Measurements from ENCODE around the gene POLR3C.

The POLR3C gene

GRCh38 chr1:145877923-145878486 lies 54.0 kb downstream of the POLR3C start:
- Mint-ChIP-seq H3K36me3 (no peaks in the 10 kb centered on the region), H3K27ac (no peak overlapping the region), H3K27me3 (no peaks in the 10 kb centered on the region), H3K9me3 (ENCODE audit: low read depth) (no peaks in the 10 kb centered on the region), H3K4me1 (ENCODE audit: low read depth) (peaks cover under 1% of the 10 kb centered on the region), H3K4me3 (no peak overlapping the region)

GRCh38 chr1:145878724-145879123 lies 54.7 kb downstream of the POLR3C start:
- Mint-ChIP-seq H3K36me3 (no peaks in the 10 kb centered on the region), H3K27ac (no peak overlapping the region), H3K4me1 (ENCODE audit: low read depth) (no peaks in the 10 kb centered on the region), H3K27me3 (peaks cover under 1% of the 10 kb centered on the region), H3K4me3 (no peak overlapping the region), H3K9me3 (ENCODE audit: low read depth) (no peaks in the 10 kb centered on the region)

GRCh38 chr1:145879775-145880174 lies 55.8 kb downstream of the POLR3C start:
- H3K4me1 Mint-ChIP-seq (ENCODE audit: low read depth): peaks cover 3% of the 10 kb centered on the region
- peaks cover 7% of the 10 kb centered on the region for H3K27me3 Mint-ChIP-seq
- no peak overlapping the region for H3K27ac Mint-ChIP-seq
- no peaks in the 10 kb centered on the region for H3K9me3 Mint-ChIP-seq (ENCODE audit: low read depth)
- no peak overlapping the region for H3K4me3 Mint-ChIP-seq
- no peaks in the 10 kb centered on the region for H3K36me3 Mint-ChIP-seq

GRCh38 chr1:145884675-145885074 lies 60.7 kb downstream of the POLR3C start:
- Mint-ChIP-seq H3K4me1 (ENCODE audit: low read depth) (peaks cover 15% of the 10 kb centered on the region), H3K27ac (no peak overlapping the region), H3K9me3 (ENCODE audit: low read depth) (no peaks in the 10 kb centered on the region), H3K36me3 (no peaks in the 10 kb centered on the region), H3K4me3 (peak overlapping the region; percentile 85), H3K27me3 (peaks cover 7% of the 10 kb centered on the region)

GRCh38 chr1:145885738-145886287 lies 61.8 kb downstream of the POLR3C start, which contains the start of gene ANKRD35:
TSS of gene ANKRD35 (minus strand) at chr1:145885866. CDS start at chr1:145885758, 108 bp downstream.
- Mint-ChIP-seq H3K27ac (no peak within 1 kb of the TSS), H3K27me3 (peaks cover 7% of the 10 kb centered on the region)

GRCh38 chr1:145886390-145886789 lies 62.4 kb downstream of the POLR3C start:
- Mint-ChIP-seq H3K36me3 (no peaks in the 10 kb centered on the region), H3K27me3 (peaks cover 7% of the 10 kb centered on the region), H3K9me3 (ENCODE audit: low read depth) (no peaks in the 10 kb centered on the region), H3K4me1 (ENCODE audit: low read depth) (peaks cover 15% of the 10 kb centered on the region), H3K4me3 (peak overlapping the region; percentile 85), H3K27ac (no peak overlapping the region)

More at GRCh38 chr1:145885738-145886287, 61.8 kb downstream of the POLR3C start, which contains the start of gene ANKRD35:
- H3K4me3 Mint-ChIP-seq: peak within 1 kb of the TSS; percentile 85
- H3K4me1 Mint-ChIP-seq (ENCODE audit: low read depth): peaks cover 15% of the 10 kb centered on the region
- H3K36me3 Mint-ChIP-seq: no peaks in the 10 kb centered on the region
- no peaks in the 10 kb centered on the region for H3K9me3 Mint-ChIP-seq (ENCODE audit: low read depth)

GRCh38 chr1:145886816-145887215 lies 62.8 kb downstream of the POLR3C start:
- peaks cover 15% of the 10 kb centered on the region for H3K4me1 Mint-ChIP-seq (ENCODE audit: low read depth)
- peaks cover 7% of the 10 kb centered on the region for H3K27me3 Mint-ChIP-seq
- no peaks in the 10 kb centered on the region for H3K36me3 Mint-ChIP-seq
- H3K27ac Mint-ChIP-seq: no peak overlapping the region
- no peaks in the 10 kb centered on the region for H3K9me3 Mint-ChIP-seq (ENCODE audit: low read depth)
- peak overlapping the region; percentile 79 for H3K4me3 Mint-ChIP-seq

- Mint-ChIP-seq H3K4me3 (no peak overlapping the region), H3K36me3 (no peaks in the 10 kb centered on the region), H3K27ac (no peak overlapping the region), H3K9me3 (ENCODE audit: low read depth) (no peaks in the 10 kb centered on the region), H3K4me1 (ENCODE audit: low read depth) (peaks cover 15% of the 10 kb centered on the region), H3K27me3 (peaks cover 7% of the 10 kb centered on the region)
These were observed 63.6 kb downstream of the POLR3C start for GRCh38 chr1:145887631-145888030.

GRCh38 chr1:145889722-145890121 lies 65.7 kb downstream of the POLR3C start:
- no peaks in the 10 kb centered on the region for H3K27me3 Mint-ChIP-seq
- no peaks in the 10 kb centered on the region for H3K9me3 Mint-ChIP-seq (ENCODE audit: low read depth)
- H3K4me1 Mint-ChIP-seq (ENCODE audit: low read depth): peaks cover 13% of the 10 kb centered on the region
- H3K36me3 Mint-ChIP-seq: no peaks in the 10 kb centered on the region
- H3K27ac Mint-ChIP-seq: no peak overlapping the region
- no peak overlapping the region for H3K4me3 Mint-ChIP-seq

GRCh38 chr1:145891143-145891542 lies 67.1 kb downstream of the POLR3C start:
- no peak overlapping the region for H3K4me3 Mint-ChIP-seq
- H3K27ac Mint-ChIP-seq: no peak overlapping the region
- no peaks in the 10 kb centered on the region for H3K36me3 Mint-ChIP-seq
- H3K27me3 Mint-ChIP-seq: no peaks in the 10 kb centered on the region
- peaks cover 5% of the 10 kb centered on the region for H3K4me1 Mint-ChIP-seq (ENCODE audit: low read depth)
- H3K9me3 Mint-ChIP-seq (ENCODE audit: low read depth): no peaks in the 10 kb centered on the region

- peaks cover under 1% of the 10 kb centered on the region for H3K4me1 Mint-ChIP-seq (ENCODE audit: low read depth)
- no peaks in the 10 kb centered on the region for H3K27me3 Mint-ChIP-seq
- H3K27ac Mint-ChIP-seq: no peak overlapping the region
- no peaks in the 10 kb centered on the region for H3K9me3 Mint-ChIP-seq (ENCODE audit: low read depth)
- no peaks in the 10 kb centered on the region for H3K36me3 Mint-ChIP-seq
- H3K4me3 Mint-ChIP-seq: no peak overlapping the region
These were observed 67.8 kb downstream of the POLR3C start for GRCh38 chr1:145891587-145892485.

GRCh38 chr1:145892486-145893087 lies 68.6 kb downstream of the POLR3C start:
- Mint-ChIP-seq H3K27me3 (no peaks in the 10 kb centered on the region), H3K4me1 (ENCODE audit: low read depth) (no peaks in the 10 kb centered on the region), H3K4me3 (no peak overlapping the region), H3K9me3 (ENCODE audit: low read depth) (no peaks in the 10 kb centered on the region), H3K36me3 (peaks cover under 1% of the 10 kb centered on the region), H3K27ac (no peak overlapping the region)

- Mint-ChIP-seq H3K27me3 (no peaks in the 10 kb centered on the region), H3K4me1 (ENCODE audit: low read depth) (no peaks in the 10 kb centered on the region), H3K9me3 (ENCODE audit: low read depth) (no peaks in the 10 kb centered on the region), H3K27ac (no peak overlapping the region), H3K36me3 (peaks cover 2% of the 10 kb centered on the region), H3K4me3 (no peak overlapping the region)
These were observed 69.5 kb downstream of the POLR3C start for GRCh38 chr1:145893306-145894055.
